SU-DHL-6 (cell line): ENCODE results near the gene ULBP2.

Source experiments
- EZH2phosphoT487 ChIP-seq: fragments of 200-600 bp; sonication (generic), shearing (Covaris generic); conservative IDR thresholded peaks from 2 replicates; pipeline ENCODE4 v1.6.1; 2018; ENCODE audit warnings: mild to moderate bottlenecking, antibody characterized with exemption, low read length, moderate library complexity, mixed read lengths
- TF ChIP-seq, protein P1 (sequence below): fragments of 200-600 bp; sonication (generic); IDR thresholded peaks from one replicate; pipeline ENCODE4 v1.5.1; 2017; ENCODE audit warnings: antibody characterized with exemption, mild to moderate bottlenecking, low read length, moderate library complexity; ENCODE audit not compliant: insufficient read depth, poor library complexity, severe bottlenecking

- TF ChIP-seq, protein P1, sequence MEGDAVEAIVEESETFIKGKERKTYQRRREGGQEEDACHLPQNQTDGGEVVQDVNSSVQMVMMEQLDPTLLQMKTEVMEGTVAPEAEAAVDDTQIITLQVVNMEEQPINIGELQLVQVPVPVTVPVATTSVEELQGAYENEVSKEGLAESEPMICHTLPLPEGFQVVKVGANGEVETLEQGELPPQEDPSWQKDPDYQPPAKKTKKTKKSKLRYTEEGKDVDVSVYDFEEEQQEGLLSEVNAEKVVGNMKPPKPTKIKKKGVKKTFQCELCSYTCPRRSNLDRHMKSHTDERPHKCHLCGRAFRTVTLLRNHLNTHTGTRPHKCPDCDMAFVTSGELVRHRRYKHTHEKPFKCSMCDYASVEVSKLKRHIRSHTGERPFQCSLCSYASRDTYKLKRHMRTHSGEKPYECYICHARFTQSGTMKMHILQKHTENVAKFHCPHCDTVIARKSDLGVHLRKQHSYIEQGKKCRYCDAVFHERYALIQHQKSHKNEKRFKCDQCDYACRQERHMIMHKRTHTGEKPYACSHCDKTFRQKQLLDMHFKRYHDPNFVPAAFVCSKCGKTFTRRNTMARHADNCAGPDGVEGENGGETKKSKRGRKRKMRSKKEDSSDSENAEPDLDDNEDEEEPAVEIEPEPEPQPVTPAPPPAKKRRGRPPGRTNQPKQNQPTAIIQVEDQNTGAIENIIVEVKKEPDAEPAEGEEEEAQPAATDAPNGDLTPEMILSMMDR, result no peak
- TF ChIP-seq EZH2phosphoT487, result no peak
Measured at GRCh38 chr6:149901444-149902140, 40.2 kb upstream of the ULBP2 start.
